CD4-positive, alpha-beta memory T cell (primary cell): ENCODE results near the gene DIP2C. TPM values are rescaled to one million over a fixed set of nuclear protein-coding genes. Genes with fewer than 3 reads are reported as not detected.
A peak's percentile ranks its signal among the peaks of the same experiment; 100 is the strongest.
"Not testable (repeated sequence)": the region's sequence is repeated elsewhere in the genome, so short reads cannot be mapped to it uniquely, and the experiment has no call there.

Experiments
- CTCF ChIA-PET: fragments of 350-600 bp; sonication (Branson Sonifier 250); formaldehyde crosslinking; loops from one replicate; lab custom pipeline; 2021; ENCODE audit warnings: inconsistent platforms; ENCODE audit not compliant: partially characterized antibody; lab: Charles Lee
- POLR2A ChIA-PET: fragments of 350-600 bp; sonication (Branson Sonifier 250); formaldehyde crosslinking; loops from one replicate; lab custom pipeline; 2021; ENCODE audit not compliant: partially characterized antibody; lab: Charles Lee
- DNase-seq, 5 donors: peaks; one replicate each; pipeline versions ENCODE4 v3.0.0 to v3.0.0-alpha.2; 2020 to 2022; ENCODE audit warnings: mixed read lengths in 1 of 5
- H3K27ac ChIP-seq: one replicate; pipeline ENCODE4 v1.7.0; 2013; ENCODE audit warnings: low read depth, low read length
- H3K27me3 ChIP-seq: 2 replicates; pipeline ENCODE4 v1.7.0; 2013; ENCODE audit warnings: mild to moderate bottlenecking, low read length, moderate library complexity; ENCODE audit not compliant: insufficient read depth
- H3K36me3 ChIP-seq: 2 replicates; pipeline ENCODE4 v1.7.0; 2013; ENCODE audit warnings: mild to moderate bottlenecking, low read length, moderate library complexity; ENCODE audit not compliant: insufficient read depth
- H3K4me1 ChIP-seq: 2 replicates; pipeline ENCODE4 v1.7.0; 2013; ENCODE audit warnings: mild to moderate bottlenecking, low read length, moderate library complexity; ENCODE audit not compliant: insufficient read depth
- H3K4me3 ChIP-seq, 2 donors: one replicate each; pipeline ENCODE4 v1.7.0; 2013; ENCODE audit warnings: low read length in 2 of 2, mild to moderate bottlenecking in 1 of 2
- H3K9me3 ChIP-seq, 2 donors: one replicate each; pipeline ENCODE4 v1.7.0; 2013; ENCODE audit warnings: low read length in 2 of 2, control low read depth in 1 of 2; ENCODE audit not compliant: control insufficient read depth in 1 of 2
- H3K27ac Mint-ChIP-seq, 7 donors: one replicate each; pipeline ENCODE4 v1.8.0; 2020 to 2021; ENCODE audit warnings: mixed read lengths in 7 of 7, mild to moderate bottlenecking in 6 of 7, inconsistent platforms in 3 of 7, moderate library complexity in 3 of 7
- H3K27me3 Mint-ChIP-seq, 2 donors: one replicate each; pipeline ENCODE4 v1.8.0; 2020 to 2021; ENCODE audit warnings: mixed read lengths in 2 of 2
- H3K36me3 Mint-ChIP-seq, 2 donors: one replicate each; pipeline ENCODE4 v1.8.0; 2020 to 2021; ENCODE audit warnings: mixed read lengths in 2 of 2, inconsistent platforms in 1 of 2, mild to moderate bottlenecking in 1 of 2
- H3K4me1 Mint-ChIP-seq, 4 donors: one replicate each; pipeline ENCODE4 v1.8.0; 2020 to 2021; ENCODE audit warnings: mixed read lengths in 4 of 4, mild to moderate bottlenecking in 1 of 4
- H3K4me3 Mint-ChIP-seq, 8 donors: one replicate each; pipeline ENCODE4 v1.8.0; 2020 to 2021; ENCODE audit warnings: mixed read lengths in 8 of 8, mild to moderate bottlenecking in 7 of 8, moderate library complexity in 6 of 8, inconsistent platforms in 3 of 8
- H3K9me3 Mint-ChIP-seq, 8 donors: one replicate each; pipeline ENCODE4 v1.8.0; 2020 to 2021; ENCODE audit warnings: mixed read lengths in 8 of 8, mild to moderate bottlenecking in 5 of 8, inconsistent platforms in 3 of 8, moderate library complexity in 1 of 8
- intact Hi-C: fragments of 100-400 bp; cut with micrococcal nuclease; formaldehyde crosslinking; loops from one replicate; pipeline ENCODE4 v1.15.1; 2023
- polyA plus RNA-seq, 2 donors: library from polyadenylated mRNA; unstranded; fragments of 300-500 nt; fragmentation: Illumina TruSeq; gene quantifications; one replicate each; pipeline ENCODE4 v1.2.3, GENCODE V29; 2021
- total RNA-seq, 2 experiments: library from RNA; stranded (reverse); gene quantifications; one replicate each; pipeline ENCODE4 v1.2.3, GENCODE V29; 2021

Gene DIP2C
- total and polyA plus RNA-seq, 4 experiments from 2014 or later = 1.1 to 6.0 (median 3.9) TPM

DNA sequence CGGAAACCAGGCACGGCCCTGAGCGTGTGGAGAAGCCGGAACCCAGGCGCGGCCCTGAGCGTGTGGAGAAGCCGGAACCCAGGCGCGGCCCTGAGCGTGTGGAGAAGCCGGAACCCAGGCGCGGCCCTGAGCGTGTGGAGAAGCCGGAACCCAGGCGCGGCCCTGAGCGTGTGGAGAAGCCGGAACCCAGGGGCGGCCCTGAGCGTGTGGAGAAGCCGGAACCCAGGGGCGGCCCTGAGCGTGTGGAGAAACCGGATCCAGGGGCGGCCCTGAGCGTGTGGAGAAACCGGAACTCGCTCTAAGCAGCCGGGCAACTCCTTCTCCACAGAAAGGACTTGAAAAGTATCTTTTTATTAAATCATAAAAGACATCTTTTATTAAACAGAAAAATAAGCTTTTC lies 388.9 kb downstream of the DIP2C start:
- intact Hi-C loops, H3K27me3 ChIP-seq, DNase-seq, H3K4me3 ChIP-seq, H3K9me3 ChIP-seq, H3K9me3 Mint-ChIP-seq, H3K27ac Mint-ChIP-seq, H3K27me3 Mint-ChIP-seq, H3K4me1 Mint-ChIP-seq, CTCF ChIA-PET, H3K4me1 ChIP-seq, H3K36me3 ChIP-seq, H3K27ac ChIP-seq, POLR2A ChIA-PET, H3K4me3 Mint-ChIP-seq: not testable (repeated sequence)
- H3K36me3 Mint-ChIP-seq = peaks cover 11 to 12% of the 10 kb centered on the region in 2 donors

DNA sequence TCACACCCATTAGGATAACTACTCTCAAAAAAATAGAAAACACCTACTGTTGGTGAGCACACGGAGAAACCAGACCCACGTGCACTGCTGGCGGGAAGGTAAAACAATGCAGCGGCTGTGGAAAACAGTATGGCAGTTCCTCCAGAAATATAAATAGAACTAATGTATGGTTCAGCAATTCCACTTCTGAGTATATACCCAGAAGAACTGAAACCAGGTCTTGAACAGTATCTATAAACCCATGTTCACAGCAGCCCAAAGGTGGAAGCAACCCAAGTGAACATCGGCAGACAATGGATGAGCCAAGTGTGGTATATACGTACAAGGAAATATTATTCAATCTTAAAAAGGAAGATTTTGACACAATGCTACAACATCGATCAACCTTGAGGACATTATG lies 389.5 kb downstream of the DIP2C start:
- POLR2A ChIA-PET = no interaction called here
- Histone ChIP-seq H3K27ac (no peak overlapping the region), H3K9me3 (no peaks in the 10 kb centered on the region), H3K4me3 (no peak overlapping the region), H3K36me3 (no peaks in the 10 kb centered on the region), H3K4me1 (no peaks in the 10 kb centered on the region), H3K27me3 (no peaks in the 10 kb centered on the region)
- peaks cover 11 to 12% of the 10 kb centered on the region in 2 donors for H3K36me3 Mint-ChIP-seq
- H3K27me3 Mint-ChIP-seq = no peaks in the 10 kb centered on the region
- peak overlapping the region in 1 of 8 donors; percentile 13 for H3K4me3 Mint-ChIP-seq
- H3K9me3 Mint-ChIP-seq = peaks cover 0 to 2% (median 0%) of the 10 kb centered on the region in 8 donors
- peaks cover 0 to 2% (median under 1%) of the 10 kb centered on the region in 4 donors for H3K4me1 Mint-ChIP-seq
- no peak for DNase-seq
- intact Hi-C loops = no loop called here
- CTCF ChIA-PET = no interaction called here
- H3K27ac Mint-ChIP-seq = no peak overlapping the region

DNA sequence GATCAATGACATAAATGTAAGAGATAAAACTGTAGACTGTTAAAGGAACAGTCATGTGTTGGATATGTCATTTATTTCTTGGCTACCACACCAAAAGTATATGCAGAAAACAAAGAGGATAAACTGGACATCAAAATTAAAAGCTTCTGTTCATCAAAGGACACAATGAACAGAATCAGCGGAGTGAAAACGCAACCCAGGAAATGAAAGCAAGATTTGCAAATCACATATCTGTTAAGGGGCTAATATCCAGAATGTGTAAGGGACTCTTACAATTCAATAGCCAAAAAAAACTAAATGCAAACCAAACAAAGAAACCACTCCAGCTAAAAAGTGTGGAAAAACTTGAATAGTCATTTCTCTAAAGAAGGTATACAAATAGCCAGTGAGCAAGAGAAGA lies 390.0 kb downstream of the DIP2C start:
- Histone ChIP-seq H3K27ac (no peak overlapping the region), H3K9me3 (no peaks in the 10 kb centered on the region), H3K27me3 (no peaks in the 10 kb centered on the region), H3K4me1 (no peaks in the 10 kb centered on the region), H3K36me3 (no peaks in the 10 kb centered on the region), H3K4me3 (no peak overlapping the region)
- peak overlapping the region in 1 of 7 donors; percentile 40 for H3K27ac Mint-ChIP-seq
- peaks cover 11 to 12% of the 10 kb centered on the region in 2 donors for H3K36me3 Mint-ChIP-seq
- DNase-seq = no peak
- H3K4me3 Mint-ChIP-seq = peak overlapping the region in 1 of 8 donors; percentile 13
- H3K9me3 Mint-ChIP-seq = peaks cover 0 to 2% (median 0%) of the 10 kb centered on the region in 8 donors
- H3K4me1 Mint-ChIP-seq = peaks cover 0 to 2% (median under 1%) of the 10 kb centered on the region in 4 donors
- intact Hi-C loops = no loop called here
- no peaks in the 10 kb centered on the region for H3K27me3 Mint-ChIP-seq
- ChIA-PET POLR2A (interaction anchor here (0.6 kb wide), 1 partner anchor 18 kb away, joined by 3 read pairs; no protein-coding TSS in a partner anchor), CTCF (no interaction called here)

DNA sequence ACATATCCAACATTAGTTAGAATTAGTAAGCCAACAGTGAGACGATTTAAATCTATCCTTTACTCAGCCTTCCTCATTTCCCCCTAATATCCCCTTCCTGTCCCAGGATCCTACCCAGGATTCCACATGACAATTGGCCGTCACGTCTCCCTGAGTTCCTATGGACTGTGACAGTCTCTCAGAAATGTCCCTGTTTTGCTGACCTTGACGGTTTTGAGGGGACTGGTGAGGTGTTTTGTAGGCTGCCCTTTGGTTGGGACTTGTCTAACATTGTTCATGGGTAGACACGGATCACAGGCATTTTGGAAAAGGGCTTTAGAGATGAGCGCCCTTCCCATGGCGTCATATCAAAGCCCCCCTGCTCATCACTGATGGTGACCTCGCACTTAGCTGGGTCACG lies 391.4 kb downstream of the DIP2C start:
- no peaks in the 10 kb centered on the region for H3K4me1 ChIP-seq
- intact Hi-C loops = no loop called here
- no peaks in the 10 kb centered on the region for H3K9me3 ChIP-seq
- no peak for DNase-seq
- no peaks in the 10 kb centered on the region for H3K36me3 ChIP-seq
- Mint-ChIP-seq H3K9me3 (peaks cover 0 to 2% (median 0%) of the 10 kb centered on the region in 8 donors), H3K27ac (no peak overlapping the region), H3K4me3 (no peak overlapping the region), H3K36me3 (peaks cover 12 to 15% of the 10 kb centered on the region in 2 donors), H3K27me3 (no peaks in the 10 kb centered on the region), H3K4me1 (peaks cover 0 to 4% (median under 1%) of the 10 kb centered on the region in 4 donors)
- ChIA-PET POLR2A (no interaction called here), CTCF (interaction anchor here (1.1 kb wide), 1 partner anchor 11 kb away, joined by 4 read pairs; no protein-coding TSS in a partner anchor)
- no peak overlapping the region for H3K27ac ChIP-seq
- no peaks in the 10 kb centered on the region for H3K27me3 ChIP-seq
- H3K4me3 ChIP-seq = no peak overlapping the region

DNA sequence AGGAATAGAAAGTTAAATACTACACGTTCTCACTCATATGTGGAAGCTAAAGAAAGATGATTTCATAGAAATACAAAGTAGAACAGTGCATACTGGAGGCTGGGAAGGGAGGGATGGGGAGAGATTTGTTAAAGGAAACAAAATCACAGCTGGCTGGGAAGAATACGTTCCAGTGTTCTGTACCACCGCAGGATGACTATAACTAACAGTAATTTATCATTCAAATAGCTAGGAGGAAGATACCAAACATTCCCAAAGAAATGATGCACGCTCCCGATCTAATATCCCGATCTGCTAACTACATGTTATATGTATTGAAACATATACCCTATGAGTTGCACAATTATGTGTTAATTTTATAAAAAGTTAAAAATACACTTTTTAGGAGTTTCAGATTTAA lies 391.9 kb downstream of the DIP2C start:
- Mint-ChIP-seq H3K9me3 (peaks cover 0 to 2% (median 0%) of the 10 kb centered on the region in 8 donors), H3K36me3 (peaks cover 12 to 15% of the 10 kb centered on the region in 2 donors), H3K4me3 (no peak overlapping the region), H3K27ac (no peak overlapping the region), H3K4me1 (peaks cover 0 to 4% (median under 1%) of the 10 kb centered on the region in 4 donors), H3K27me3 (no peaks in the 10 kb centered on the region)
- Histone ChIP-seq H3K4me1 (no peaks in the 10 kb centered on the region), H3K9me3 (no peaks in the 10 kb centered on the region), H3K27ac (no peak overlapping the region), H3K36me3 (no peaks in the 10 kb centered on the region), H3K27me3 (no peaks in the 10 kb centered on the region), H3K4me3 (no peak overlapping the region)
- DNase-seq = no peak
- CTCF ChIA-PET = interaction anchor here (1.1 kb wide), 1 partner anchor 11 kb away, joined by 4 read pairs; no protein-coding TSS in a partner anchor
- intact Hi-C loops = no loop called here
- POLR2A ChIA-PET = no interaction called here

DNA sequence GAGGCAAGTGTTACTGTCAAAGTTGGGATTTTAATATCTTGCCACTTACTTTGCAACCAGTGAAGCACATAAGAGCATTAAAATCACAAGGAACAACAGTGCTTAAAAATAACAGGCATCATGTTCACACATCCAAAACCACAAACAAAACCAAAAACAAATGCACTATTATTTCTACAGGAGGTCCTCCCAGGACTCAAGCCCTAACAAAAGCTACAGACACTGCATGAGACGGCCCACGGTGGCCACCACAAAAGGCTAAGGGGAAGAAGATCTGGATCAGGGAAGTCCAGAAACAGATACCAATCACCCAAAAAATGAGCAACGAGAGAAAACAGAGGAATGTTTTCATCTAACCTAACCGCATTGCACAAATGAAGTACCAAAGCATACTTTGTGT lies 395.8 kb downstream of the DIP2C start:
- H3K4me3 ChIP-seq = no peak overlapping the region
- no peak overlapping the region for H3K4me3 Mint-ChIP-seq
- no peaks in the 10 kb centered on the region for H3K27me3 ChIP-seq
- no peak for DNase-seq
- H3K9me3 Mint-ChIP-seq = peaks cover 0 to 2% (median 0%) of the 10 kb centered on the region in 8 donors
- H3K4me1 Mint-ChIP-seq = peaks cover 0 to 2% (median under 1%) of the 10 kb centered on the region in 4 donors
- intact Hi-C loops = no loop called here
- no peaks in the 10 kb centered on the region for H3K9me3 ChIP-seq
- H3K27ac Mint-ChIP-seq = no peak overlapping the region
- ChIA-PET CTCF (no interaction called here), POLR2A (interaction anchor here (0.8 kb wide), 1 partner anchor 35 kb away, joined by 3 read pairs; no protein-coding TSS in a partner anchor)
- no peak overlapping the region for H3K27ac ChIP-seq
- H3K36me3 Mint-ChIP-seq = peaks cover 9 to 26% of the 10 kb centered on the region in 2 donors
- no peaks in the 10 kb centered on the region for H3K27me3 Mint-ChIP-seq
- no peaks in the 10 kb centered on the region for H3K4me1 ChIP-seq
- H3K36me3 ChIP-seq = no peaks in the 10 kb centered on the region

DNA sequence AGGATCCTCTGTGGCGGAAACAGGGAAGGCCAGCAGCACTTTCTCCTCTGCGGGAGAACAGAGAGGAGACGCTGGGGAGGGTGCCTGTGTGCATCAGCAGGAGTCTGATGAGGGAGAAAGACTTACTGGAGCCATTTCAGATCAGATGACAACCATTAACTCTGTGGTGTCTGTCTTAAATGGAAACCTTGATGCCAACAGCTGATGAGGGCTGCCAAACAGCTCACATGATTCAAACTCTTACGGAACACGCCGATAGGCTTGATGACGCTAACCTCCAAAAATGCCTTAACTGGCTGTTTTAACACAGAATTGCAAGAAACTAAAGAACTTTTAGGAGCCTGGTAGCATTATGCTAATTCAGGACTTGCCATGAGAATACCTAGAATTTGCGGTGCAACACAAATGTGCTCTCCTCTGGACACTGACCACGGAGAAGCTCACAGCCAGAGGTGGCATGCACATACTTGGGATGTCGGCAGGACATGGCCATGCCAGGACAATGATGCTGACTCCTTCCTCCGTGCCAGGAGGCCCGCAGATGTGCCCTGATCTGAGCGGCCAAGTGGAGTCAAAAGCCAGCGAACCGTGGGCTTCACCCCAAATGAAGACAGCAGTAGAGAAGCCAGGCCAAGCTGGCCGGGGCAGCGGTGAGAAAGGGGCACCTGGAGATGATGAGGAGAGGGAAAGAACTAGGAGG lies 399.3 kb downstream of the DIP2C start:
- peaks cover 0 to 2% (median 0%) of the 10 kb centered on the region in 8 donors for H3K9me3 Mint-ChIP-seq
- no peaks in the 10 kb centered on the region for H3K27me3 Mint-ChIP-seq
- H3K36me3 Mint-ChIP-seq = peaks cover 23 to 41% of the 10 kb centered on the region in 2 donors
- CTCF ChIA-PET = no interaction called here
- H3K4me1 Mint-ChIP-seq = peaks cover 0 to 2% (median 0%) of the 10 kb centered on the region in 4 donors
- Histone ChIP-seq H3K36me3 (no peaks in the 10 kb centered on the region), H3K4me1 (no peaks in the 10 kb centered on the region), H3K9me3 (no peaks in the 10 kb centered on the region), H3K27me3 (no peaks in the 10 kb centered on the region), H3K4me3 (no peak overlapping the region), H3K27ac (no peak overlapping the region)
- DNase-seq = no peak
- POLR2A ChIA-PET = no interaction called here
- intact Hi-C loops = no loop called here
- no peak overlapping the region for H3K27ac Mint-ChIP-seq
- H3K4me3 Mint-ChIP-seq = no peak overlapping the region
